ENCODE results near the gene FZD1.

DNA sequence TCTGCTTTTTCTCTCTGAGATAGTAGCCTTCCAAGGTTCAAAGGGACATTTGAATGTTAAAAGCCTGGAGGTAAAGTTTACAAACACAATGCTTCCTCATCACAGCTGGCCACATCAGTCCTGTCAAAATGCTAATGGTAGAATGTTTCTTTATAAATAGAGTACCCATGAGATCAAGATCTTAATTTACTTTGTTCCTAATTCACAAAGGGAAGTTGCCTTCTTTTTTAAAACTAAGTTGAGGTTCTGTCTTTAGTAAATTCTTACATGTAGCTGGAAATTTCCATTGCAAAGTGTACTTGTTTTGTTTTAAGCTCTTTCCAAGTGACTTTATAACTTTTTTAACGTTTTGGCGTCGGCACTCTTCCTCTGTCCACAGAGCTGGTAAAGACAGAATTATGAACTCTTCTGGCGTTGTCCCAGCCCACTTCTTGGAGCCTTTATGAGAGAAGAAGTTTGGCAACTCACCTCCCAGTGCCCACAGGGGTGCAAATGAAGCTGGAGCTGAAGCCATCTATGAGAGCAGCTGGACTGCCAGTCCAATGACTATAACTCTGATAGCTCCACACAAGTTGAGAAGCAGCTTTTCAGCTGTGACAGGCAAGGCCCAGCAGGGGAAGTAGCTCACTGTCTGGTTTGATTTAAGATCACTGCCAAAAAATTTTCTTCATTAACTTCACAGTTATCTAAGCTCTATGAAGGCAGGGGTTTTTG lies 23.3 kb downstream of the FZD1 start:
- TF ChIP-seq, protein P1, sequence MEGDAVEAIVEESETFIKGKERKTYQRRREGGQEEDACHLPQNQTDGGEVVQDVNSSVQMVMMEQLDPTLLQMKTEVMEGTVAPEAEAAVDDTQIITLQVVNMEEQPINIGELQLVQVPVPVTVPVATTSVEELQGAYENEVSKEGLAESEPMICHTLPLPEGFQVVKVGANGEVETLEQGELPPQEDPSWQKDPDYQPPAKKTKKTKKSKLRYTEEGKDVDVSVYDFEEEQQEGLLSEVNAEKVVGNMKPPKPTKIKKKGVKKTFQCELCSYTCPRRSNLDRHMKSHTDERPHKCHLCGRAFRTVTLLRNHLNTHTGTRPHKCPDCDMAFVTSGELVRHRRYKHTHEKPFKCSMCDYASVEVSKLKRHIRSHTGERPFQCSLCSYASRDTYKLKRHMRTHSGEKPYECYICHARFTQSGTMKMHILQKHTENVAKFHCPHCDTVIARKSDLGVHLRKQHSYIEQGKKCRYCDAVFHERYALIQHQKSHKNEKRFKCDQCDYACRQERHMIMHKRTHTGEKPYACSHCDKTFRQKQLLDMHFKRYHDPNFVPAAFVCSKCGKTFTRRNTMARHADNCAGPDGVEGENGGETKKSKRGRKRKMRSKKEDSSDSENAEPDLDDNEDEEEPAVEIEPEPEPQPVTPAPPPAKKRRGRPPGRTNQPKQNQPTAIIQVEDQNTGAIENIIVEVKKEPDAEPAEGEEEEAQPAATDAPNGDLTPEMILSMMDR (IDR thresholded peaks at IDR 0.05): peak in 1 of 5 experiments; percentile 3
- no peak for TF ChIP-seq EP300 (IDR thresholded peaks at IDR 0.05)
